ENCODE measurements around the gene CLDND1. TPM values are rescaled to one million over a fixed set of nuclear protein-coding genes. Genes with fewer than 3 reads are reported as not detected.

Gene CLDND1
- total and polyA plus RNA-seq, 9 donors = 75.3 to 155 (median 93.4) TPM

GRCh38 chr3:98552232-98553020 is 29.7 kb upstream of the CLDND1 start:
- Histone ChIP-seq H3K27me3 (no peaks in the 10 kb centered on the region), H3K4me3 (no peak overlapping the region), H3K27ac (no peak overlapping the region), H3K4me1 (ENCODE audit: insufficient read depth) (no peaks in the 10 kb centered on the region), H3K36me3 (no peaks in the 10 kb centered on the region), H3K9me3 (no peaks in the 10 kb centered on the region)
- WGBS, 3 donors = 81 to 93% (median 82%) methylated on average over 4 of the region's 4 CpGs
- intact Hi-C loops (cut with DNase I) = no loop called here
- DNase-seq = no peak
- no peak for TF ChIP-seq CTCF (IDR thresholded peaks at IDR 0.05)
- no peak for TF ChIP-seq EP300 (IDR thresholded peaks at IDR 0.05)
- TF ChIP-seq POLR2A (IDR thresholded peaks at IDR 0.05) = no peak

GRCh38 chr3:98551754-98552153 is 29.1 kb upstream of the CLDND1 start:
- H3K27me3 ChIP-seq = no peaks in the 10 kb centered on the region
- DNase-seq = no peak
- 51 to 58% (median 57%) methylated on average over 3 of the region's 3 CpGs for WGBS, 3 donors
- H3K36me3 ChIP-seq = no peaks in the 10 kb centered on the region
- H3K4me3 ChIP-seq = no peak overlapping the region
- no peak overlapping the region for H3K27ac ChIP-seq
- H3K4me1 ChIP-seq (ENCODE audit: insufficient read depth) = no peaks in the 10 kb centered on the region
- intact Hi-C loops (cut with DNase I) = no loop called here
- TF ChIP-seq EP300 (IDR thresholded peaks at IDR 0.05) = no peak
- no peak for TF ChIP-seq CTCF (IDR thresholded peaks at IDR 0.05)
- no peak for TF ChIP-seq POLR2A (IDR thresholded peaks at IDR 0.05)
- no peaks in the 10 kb centered on the region for H3K9me3 ChIP-seq

GRCh38 chr3:98551236-98551635 is 28.5 kb upstream of the CLDND1 start:
- Histone ChIP-seq H3K27ac (no peak overlapping the region), H3K27me3 (no peaks in the 10 kb centered on the region), H3K9me3 (no peaks in the 10 kb centered on the region), H3K4me1 (ENCODE audit: insufficient read depth) (no peaks in the 10 kb centered on the region), H3K36me3 (no peaks in the 10 kb centered on the region), H3K4me3 (no peak overlapping the region)
- TF ChIP-seq CTCF (IDR thresholded peaks at IDR 0.05) (no peak), POLR2A (IDR thresholded peaks at IDR 0.05) (no peak), EP300 (IDR thresholded peaks at IDR 0.05) (no peak)
- WGBS, 3 donors = 81 to 92% (median 92%) methylated on average over 2 of the region's 2 CpGs
- intact Hi-C loops (cut with DNase I) = no loop called here
- DNase-seq = no peak

- no peak overlapping the region for H3K27ac ChIP-seq
- DNase-seq = no peak
- TF ChIP-seq POLR2A (IDR thresholded peaks at IDR 0.05) (no peak), EP300 (IDR thresholded peaks at IDR 0.05) (no peak), CTCF (IDR thresholded peaks at IDR 0.05) (no peak)
- 89 to 94% (median 93%) methylated on average over 3 of the region's 3 CpGs for WGBS, 3 donors
- intact Hi-C loops (cut with DNase I) = no loop called here
- H3K36me3 ChIP-seq = no peaks in the 10 kb centered on the region
- H3K4me1 ChIP-seq (ENCODE audit: insufficient read depth) = no peaks in the 10 kb centered on the region
- H3K9me3 ChIP-seq = no peaks in the 10 kb centered on the region
- no peak overlapping the region for H3K4me3 ChIP-seq
- H3K27me3 ChIP-seq = no peaks in the 10 kb centered on the region
These were observed 28.1 kb upstream of the CLDND1 start for GRCh38 chr3:98550833-98551232.

All from ovary (tissue), 9 donors.